ENCODE measurements around the gene MGA. TPM values are rescaled to one million over a fixed set of nuclear protein-coding genes. Genes with fewer than 3 reads are reported as not detected.
A peak's percentile ranks its signal among the peaks of the same experiment; 100 is the strongest.
"Not testable (repeated sequence)": the region's sequence is repeated elsewhere in the genome, so short reads cannot be mapped to it uniquely, and the experiment has no call there.

MGA gene
- total RNA-seq, 1 donor from 2014 or later, result 26.6 TPM

DNA sequence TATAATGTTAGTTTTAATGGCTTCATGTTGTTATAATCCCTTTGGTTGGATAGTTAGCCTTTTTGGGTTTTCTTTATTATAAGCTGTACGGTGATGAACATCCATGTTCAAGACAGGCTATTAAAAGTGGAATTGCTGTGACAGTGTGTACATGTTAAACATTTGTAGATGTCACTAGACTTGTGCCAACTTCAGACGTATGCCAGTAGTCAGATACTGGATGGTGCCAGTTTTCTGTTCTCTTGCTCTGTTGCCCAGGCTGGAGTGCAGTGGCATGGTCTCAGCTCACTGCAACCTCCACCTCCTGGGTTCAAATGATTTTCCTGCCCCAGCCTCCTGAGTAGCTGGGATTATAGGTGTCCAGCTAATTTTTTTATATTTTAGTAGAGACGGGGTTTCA is 54.1 kb downstream of the MGA start:
- no peak for DNase-seq (ENCODE audit: low read depth, low spot score)

DNA sequence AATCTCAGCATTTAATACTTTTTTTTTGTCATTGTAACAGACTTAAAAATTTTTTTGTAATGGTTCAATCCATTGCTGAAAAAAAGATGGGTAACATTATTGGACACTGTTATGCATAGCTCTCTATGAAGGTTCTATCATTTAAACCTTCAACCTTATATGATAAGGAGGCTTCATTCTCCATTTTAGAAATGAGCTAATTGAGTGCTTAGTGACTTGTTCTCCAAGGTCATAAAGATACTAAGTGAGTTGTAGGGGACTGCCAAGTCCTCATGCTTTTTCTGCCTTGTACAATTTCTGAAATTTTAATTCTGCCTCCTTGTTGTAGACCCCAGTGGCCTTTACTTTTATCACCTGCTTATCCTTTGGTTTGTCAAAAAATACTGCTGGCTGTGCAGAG is 56.7 kb downstream of the MGA start:
- DNase-seq (ENCODE audit: low read depth, low spot score), result no peak

DNA sequence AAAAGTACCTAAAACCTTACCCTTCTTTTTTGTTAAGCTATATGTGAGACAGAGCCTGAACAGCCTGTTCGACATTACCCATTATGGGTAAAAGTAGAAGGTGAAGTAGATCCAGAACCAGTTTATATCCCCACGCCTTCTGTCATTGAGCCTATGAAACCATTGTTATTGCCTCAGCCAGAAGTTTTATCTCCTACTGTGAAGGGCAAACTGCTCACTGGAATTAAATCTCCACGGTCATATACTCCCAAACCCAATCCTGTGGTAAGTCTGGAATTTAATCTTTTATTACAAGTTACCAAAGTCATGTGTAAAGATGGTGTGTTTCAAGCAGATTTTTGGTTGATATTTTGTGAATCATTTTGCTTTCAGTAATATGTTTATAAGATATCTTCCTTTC is 66.9 kb downstream of the MGA start:
- DNase-seq (ENCODE audit: low read depth, low spot score), result no peak

DNA sequence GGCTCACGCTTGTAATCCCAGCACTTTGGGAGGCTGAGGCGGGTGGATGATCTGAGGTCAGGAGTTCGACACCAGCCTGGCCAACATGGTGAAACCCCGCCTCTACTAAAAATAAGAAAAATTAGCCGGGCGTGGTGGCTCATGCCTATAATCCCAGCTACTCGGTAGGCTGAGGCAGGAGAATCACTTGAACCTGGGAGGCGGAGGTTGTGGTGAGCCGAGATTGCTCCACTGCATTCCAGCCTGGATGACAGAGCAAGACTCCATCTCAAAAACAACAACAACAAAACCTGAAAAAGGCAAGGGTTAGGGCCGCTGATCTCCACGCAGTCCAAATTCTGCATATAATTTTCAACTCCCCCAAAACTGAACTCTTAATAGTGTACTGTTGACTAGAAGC is 67.9 kb downstream of the MGA start:
- not testable (repeated sequence) for DNase-seq (ENCODE audit: low read depth, low spot score)

DNA sequence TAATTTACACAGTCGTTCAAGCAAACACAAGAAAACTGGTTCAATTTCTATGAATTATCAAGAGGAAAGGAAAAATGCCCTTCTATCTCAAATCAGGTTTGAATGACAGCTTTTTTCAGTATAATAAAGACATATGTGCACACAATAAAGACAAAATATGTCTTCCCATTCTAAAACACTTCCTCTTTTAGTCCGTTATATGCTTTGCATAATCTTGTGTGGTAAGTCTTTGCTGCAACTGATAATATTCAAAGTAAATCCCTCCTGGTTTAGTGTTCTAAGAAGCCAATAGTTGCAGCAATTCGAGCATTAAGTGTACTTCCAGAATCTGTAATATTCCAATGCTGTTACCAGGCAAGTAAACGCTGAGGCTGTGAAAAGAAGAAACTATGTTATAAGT is 70.3 kb downstream of the MGA start:
- DNase-seq (ENCODE audit: low read depth, low spot score), result no peak

DNA sequence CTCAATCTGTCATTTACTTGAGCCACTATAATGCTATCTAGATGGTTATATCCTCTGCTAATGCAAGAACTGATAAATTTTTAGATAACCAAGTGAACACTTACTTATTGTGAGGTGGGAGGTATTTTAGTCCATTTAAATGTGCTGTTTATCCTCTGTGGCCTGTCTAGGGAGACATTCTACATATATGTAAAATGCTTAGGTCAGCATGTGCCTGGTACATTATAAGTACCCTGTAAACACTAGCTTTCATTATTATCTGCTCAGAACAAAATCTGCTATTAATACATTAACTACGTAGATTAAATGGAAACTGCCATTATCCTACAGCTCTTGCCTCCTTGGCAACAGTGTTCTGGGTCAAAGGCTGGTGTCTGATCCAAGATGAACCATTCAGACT is 72.3 kb downstream of the MGA start:
- no peak for DNase-seq (ENCODE audit: low read depth, low spot score)

DNA sequence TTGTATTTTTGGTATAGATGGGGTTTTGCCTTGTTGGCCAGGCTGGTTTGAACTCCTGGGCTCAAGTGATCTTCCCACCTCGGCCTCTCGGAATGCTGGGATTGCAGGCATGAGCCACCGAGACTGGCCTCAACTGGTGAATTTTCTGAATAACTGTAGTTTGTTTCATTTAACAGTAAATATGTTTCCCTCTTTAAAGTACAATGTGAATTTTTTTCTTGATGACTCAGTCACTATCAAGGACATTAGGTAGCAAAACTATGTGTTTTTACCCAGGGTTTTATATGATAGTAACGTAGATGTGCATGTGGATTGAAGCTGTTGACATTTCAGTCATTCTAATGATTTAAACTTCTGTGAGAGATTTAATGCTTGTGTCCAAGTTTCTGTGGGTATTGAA is 73.9 kb downstream of the MGA start:
- DNase-seq (ENCODE audit: low read depth, low spot score), result no peak

DNA sequence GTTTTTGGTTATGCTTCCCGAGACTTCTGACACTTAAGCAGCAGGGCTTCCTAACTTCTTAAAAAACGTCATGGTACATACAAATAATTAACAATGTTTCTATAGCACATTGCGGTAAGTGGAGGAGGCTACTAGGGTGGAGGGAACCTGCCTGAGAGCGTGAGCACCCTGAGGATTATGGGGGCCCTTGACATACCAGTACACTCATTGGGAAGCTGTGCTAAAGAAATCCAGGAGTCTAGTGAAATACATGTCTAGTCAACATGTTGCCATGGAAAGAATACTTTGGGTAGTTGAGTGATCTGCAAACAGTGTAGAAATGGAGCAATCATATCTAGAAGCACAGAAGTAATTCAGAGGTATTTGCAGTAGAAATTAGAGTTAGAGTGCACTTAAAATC is 74.8 kb downstream of the MGA start:
- no peak for DNase-seq (ENCODE audit: low read depth, low spot score)

DNA sequence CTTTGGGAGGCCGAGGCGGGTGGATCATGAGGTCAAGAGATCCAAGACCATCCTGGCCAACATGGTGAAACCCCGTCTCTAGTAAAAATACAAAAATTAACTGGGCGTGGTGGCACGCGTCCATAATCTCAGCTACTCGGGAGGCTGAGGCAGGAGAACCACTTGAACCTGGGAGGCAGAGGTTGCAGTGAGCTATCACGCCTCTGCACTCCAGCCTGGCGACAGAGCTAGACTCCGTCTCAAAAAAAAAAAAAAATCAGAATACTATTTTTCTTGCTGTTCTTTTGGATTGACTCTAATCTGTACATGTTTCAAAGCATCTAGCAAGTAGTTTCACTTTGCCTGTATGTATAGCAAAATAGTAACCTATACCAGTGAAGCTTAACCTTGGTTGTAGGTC is 75.3 kb downstream of the MGA start:
- DNase-seq (ENCODE audit: low read depth, low spot score), result not testable (repeated sequence)

DNA sequence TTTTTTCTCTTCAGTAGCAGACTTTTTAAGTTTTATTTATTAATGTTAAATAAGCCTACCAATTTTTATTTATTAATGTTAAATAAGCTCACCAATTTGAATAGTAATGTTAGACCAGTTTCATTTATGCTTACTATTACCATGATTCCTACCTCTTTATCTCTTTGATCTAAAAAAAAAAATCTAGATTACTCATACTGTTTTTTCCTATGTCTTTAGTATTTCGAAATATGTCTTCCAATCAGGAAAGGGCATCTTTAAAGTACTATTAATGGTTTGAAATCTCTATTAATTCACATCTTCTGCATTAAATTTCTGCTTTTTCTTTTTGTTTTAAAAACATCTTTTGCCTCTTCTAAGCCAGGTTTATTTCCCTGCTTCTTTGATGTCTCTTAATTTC is 86.6 kb downstream of the MGA start:
- DNase-seq (ENCODE audit: low read depth, low spot score), result no peak

DNA sequence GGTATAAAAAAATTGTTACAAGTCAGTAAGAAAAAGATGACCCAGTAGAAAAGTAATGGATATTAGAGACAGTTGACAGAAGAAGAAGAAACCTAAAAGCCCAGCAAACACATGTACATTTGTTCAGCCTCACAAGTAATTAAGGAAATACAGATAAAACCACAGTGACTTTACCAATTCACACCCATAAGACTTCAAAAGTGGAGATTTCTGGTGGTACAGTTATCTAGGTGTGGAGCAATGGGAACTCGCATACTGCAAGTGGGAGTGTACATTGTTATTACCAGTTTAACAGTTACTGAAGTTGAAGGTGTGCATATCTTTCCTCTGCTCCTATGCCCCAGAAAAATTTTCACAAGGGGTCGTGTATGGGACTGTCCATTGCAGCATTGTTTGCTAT is 96.0 kb downstream of the MGA start:
- DNase-seq (ENCODE audit: low read depth, low spot score), result no peak

DNA sequence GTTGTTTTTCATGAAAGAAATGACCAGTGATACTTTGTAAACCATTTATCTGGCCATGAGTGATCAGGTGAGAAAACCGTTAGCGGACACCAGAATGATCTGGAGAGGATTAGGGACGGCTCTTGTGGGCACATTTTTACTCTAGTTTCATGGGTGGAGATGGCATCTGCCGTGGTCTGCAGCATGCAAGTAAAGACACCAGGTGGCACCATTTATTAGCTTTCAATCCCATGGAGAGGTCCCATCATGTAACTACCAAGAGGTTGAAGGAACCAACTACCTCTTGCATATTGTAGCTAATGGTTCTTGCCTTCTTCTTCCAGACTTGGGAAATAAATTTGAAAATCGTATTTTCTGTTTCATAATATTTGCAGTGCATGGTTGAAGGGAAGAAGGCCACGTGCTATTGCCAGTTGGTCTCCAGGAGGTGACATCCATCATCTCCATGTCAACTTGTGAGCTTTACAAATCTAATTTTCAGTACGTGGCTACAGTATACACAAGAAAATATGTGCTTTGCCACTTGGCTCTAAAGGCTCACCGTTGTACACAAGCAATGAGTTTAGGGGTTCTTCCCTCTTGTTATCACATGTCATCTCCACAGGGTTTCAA is 112.6 kb downstream of the MGA start:
- DNase-seq (ENCODE audit: low read depth, low spot score), result peak; percentile 61

DNA sequence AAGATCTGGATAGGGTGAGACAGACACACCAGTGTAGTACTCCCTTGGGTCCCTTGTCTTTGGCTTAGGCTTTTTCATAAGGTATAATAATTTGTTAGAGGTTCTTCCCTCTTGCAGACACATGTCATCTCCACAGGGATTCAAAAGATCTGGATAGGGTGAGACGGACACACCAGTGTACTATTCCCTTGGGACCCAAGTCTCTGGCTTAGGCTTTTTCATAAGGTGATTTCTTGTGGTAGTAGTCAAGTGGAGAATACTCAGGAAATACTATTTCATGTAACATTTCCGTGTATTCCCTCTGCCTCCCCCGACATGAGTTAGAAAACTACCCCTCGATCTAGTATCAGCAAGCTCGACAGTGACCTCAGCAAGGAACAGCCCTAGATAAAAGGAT is 113.1 kb downstream of the MGA start:
- DNase-seq (ENCODE audit: low read depth, low spot score), result no peak

DNA sequence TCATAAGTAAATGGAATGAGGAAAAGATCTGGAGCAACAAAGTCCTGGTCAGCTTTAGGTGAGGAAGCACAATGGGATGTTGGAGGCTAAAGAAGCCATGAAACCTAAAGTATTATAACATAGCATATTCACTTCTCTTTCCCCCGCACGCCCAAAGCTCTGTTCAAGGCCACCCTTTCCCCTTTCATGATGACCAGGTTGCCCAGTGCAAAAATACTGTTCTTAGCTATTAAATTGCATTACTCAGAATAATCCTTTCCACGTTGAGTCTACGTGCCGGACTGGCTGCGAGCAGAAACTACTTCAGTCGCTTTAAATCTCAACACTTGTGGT is 113.5 kb downstream of the MGA start:
- DNase-seq (ENCODE audit: low read depth, low spot score), result no peak

DNA sequence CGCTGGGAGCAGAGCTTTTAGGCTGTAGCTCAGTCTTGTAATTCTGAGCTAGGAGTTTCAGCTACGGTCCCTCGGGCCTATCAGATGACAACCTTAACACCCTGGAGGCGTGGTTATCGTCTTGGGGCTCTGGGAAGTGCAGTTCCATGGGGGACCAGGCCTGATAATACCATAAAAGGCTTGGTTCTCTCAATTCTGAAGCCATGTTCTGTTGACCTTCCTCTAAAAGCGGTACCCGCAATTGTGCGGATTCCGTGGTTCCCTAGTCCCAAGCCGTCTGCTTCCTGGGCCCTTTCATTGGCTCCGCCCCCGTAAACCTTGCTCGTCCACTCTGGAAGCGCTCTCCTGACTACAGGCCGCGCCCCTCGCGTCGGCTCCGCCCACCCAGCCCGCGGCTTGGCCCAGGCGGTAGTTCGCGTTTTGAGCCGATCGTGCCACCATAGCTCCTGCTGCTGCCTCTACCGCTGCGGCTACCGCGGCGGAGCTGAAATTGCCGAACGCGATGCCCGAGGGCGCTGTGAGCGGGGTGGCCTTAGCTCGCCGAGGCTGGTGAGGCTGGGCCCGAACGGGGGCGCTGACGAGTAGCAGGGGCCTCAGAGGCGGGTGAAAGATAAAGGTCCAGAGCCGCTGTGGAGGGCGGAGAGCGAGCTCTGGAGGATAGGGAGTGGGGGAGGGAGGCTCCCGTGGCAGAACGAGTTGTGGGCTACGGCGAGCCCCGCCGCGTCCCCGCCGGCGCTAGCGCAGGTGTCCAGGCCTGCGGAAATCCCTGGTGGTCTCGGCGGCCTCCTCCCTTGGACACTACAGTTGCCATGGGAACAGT is 114.1 kb downstream of the MGA start, which contains the start of gene MAPKBP1:
Gene MAPKBP1, plus strand, starts transcription at position 423 of the 820 bp plus-strand sequence. CDS start 792 bp downstream, outside the sequence.
- peak; percentile 94 for DNase-seq (ENCODE audit: low read depth, low spot score)

DNA sequence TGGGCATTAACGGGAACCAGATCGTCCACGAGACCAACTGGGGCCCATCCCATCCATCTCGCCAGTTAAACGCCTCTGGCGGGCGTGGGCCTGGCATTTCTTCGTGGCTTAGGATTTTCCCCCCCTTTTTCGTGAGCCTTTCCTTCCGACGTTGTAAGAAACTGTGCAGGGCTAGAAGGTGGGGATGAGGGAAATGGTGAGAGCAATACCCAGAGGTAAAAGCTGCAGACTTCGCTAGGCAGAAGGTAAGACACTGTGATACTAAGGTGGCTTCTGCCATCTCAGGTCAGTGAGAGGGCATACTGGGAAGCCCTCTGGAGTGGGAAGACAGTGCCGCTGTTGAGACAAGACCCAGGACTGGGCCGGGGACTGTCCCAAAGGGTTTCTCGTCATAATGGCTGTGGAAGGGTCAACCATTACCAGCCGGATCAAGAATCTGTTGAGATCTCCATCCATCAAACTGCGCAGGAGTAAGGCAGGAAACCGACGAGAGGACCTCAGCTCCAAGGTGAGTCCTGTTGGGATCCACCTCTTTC is 114.7 kb downstream of the MGA start:
- DNase-seq (ENCODE audit: low read depth, low spot score), result no peak

DNA sequence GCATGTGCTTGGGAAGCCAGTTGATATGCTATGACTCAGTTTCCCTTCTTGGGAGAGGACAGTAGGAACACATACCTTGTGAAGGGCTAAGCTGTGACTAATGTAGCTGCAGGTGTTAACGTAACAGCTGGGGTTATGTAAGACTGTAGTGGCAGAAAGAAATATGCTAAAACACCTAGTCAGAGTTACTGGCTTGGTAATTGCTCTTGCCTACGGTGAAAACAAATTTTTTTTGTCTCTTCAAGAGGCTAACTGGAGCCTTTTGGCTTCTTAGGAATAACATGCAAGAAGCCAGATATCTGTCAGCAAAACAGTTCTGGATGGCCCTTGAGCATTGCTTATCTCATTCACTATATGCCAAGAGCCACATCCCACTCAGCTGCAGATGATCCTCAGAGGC is 115.4 kb downstream of the MGA start:
- no peak for DNase-seq (ENCODE audit: low read depth, low spot score)

DNA sequence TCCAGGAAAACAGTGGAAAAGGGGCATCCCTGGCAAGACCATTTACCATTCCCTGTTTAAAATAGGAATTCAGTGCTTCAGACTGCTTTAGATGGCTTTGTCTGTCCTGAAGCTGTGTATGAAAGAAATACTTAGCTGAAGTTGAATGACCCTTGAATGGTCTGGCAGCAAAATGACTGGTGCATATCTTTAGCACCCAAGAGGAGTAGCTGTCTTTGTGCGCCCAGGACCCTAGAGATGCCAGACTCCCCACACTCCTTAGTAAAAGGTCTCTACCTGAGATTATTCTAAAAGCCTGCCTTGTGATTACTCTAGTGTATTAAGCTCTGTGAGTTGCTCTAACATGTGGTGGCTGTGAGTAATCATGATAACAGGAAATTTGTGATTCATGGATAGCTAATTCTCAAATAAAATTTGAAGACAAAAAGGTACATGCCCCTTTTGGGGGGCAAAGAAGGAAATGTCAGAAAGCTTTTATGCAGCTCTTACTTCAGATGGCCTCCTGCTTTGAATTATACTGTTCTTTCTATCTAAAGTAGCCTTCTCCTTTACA is 117.3 kb downstream of the MGA start:
- DNase-seq (ENCODE audit: low read depth, low spot score), result no peak

DNA sequence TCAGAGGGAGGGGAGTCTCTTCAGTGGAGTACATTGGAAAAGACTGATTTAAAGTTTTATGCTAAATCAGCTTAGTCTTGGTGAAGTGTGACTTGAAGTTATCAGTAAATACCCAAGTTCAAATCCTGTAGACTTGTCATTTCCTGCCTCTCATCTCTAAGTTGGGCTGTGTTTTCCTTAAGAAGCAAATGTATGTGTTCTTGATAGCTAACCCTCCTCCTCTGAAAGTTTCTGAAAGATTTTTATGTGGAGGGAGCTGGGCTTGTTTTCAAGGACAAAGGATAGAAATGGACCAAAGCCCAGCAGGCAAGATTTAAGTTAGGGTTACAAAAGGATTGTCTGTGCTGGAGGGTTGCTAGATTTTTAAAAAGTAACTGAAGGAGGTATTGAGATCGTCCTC is 118.3 kb downstream of the MGA start:
- DNase-seq (ENCODE audit: low read depth, low spot score), result no peak

DNA sequence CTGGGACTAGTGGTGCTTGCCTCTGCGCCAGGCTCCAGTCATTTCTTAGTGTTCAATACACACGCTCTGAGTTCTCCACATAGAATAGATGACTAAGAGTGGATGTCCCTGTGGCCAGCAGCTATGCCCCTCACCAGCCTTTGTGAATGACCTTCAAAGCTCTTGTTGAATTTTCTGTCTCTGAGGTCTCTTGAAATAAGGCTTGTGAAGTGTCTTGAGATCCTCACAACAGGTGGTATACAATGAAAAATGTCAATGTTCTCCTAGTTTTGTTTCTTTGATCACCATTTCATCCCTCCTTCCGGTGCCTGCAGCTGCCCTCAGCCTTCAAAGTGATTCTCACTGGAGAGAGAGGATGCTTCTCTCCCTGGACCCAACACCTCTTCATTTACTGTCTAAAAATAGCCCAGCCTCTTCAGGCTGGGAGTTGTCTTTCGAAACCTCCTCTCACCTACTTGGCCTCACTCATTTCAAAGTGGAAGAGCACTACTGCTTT is 119.5 kb downstream of the MGA start:
- no peak for DNase-seq (ENCODE audit: low read depth, low spot score)

DNA sequence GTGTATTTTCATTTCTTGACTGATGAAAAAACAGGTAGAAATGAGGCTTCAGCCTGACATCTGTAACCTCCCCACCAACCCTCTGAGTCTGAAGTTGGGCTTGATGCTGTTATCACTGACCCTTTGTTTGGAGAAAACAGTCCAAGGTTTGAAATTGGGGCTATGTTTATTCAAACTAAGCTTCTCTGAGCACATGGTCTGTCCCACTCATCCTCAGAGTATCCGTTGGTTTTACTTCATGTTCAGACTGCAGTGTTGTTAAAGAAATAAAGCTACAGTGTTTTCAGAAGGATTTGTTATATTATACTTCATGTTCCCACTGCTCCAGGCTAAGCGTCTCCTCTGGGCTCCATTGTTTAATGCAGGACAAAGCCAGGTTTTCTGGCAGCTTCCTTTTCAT is 120.1 kb downstream of the MGA start:
- no peak for DNase-seq (ENCODE audit: low read depth, low spot score)

DNA sequence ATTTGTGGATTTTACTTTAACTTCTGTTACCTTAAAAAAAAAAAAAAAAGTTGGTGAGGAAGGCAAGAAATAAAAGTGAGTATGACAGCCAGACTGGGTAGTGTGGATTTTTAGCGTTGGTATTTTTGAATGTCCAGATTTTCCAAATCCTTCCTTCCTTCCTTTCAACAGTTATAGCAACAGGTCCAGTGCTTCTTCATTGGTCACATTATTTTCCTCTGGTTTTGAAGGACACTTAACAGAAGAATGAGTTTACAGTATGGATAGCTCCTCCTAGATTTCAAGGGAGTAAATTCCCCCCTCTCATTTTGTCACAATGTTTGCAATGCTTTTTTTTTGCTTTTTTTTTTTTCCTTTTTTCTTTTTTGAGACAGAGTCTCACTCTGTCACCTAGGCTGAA is 120.5 kb downstream of the MGA start:
- DNase-seq (ENCODE audit: low read depth, low spot score), result no peak
